ENCODE measurements around the gene GFPT2. TPM values are rescaled to one million over a fixed set of nuclear protein-coding genes. Genes with fewer than 3 reads are reported as not detected.

The GFPT2 gene
- total and polyA plus RNA-seq, 2 of the 4 experiments (the other 2 are of a cell fraction) = 20.3 to 20.8 TPM

DNA sequence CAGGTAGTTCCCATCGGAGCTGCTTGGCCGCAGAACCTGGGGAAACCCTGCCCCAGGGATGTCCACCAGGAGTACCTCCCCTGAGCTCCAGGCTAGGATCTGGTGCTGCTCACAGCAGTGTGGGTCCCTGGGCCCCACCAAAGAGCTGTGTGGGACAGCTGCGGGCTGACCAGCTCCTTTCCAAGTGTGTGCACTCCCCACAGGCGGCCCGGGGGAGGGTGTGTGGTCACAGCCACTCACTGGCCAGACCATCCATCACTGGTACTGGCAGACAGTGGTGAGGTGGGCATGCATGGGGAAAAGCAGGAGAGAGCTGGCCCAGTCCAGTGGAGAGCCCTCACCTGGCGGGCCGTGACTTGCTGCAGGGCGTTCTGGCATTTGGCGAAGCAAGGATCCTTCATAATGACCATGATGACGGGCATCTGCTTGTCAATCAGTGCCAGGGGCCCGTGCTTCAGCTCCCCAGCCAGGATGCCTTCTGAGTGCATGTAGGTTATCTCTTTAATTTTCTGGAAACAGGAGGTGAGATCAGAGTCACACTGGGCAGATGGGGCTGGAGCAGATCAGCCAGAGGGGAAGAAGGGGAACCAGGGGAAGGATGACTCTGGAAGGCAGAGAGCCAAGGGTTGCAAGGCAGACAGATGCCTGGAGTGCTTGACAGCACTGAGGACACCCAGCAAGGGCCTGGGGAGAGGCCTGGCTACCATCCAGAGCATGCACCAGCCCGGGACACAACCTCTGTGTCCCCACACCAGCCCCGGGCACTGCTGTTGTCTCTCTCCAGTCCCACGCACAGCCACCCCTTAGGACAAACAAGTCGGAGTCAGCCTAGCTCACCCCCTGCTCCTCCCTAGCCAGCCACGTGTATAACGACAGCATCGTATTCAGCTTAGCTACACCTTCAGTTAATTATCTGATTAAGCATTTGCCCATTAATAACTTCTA is 48.4 kb downstream of the GFPT2 start (continued):
- no peak for TF ChIP-seq RCOR1 (IDR thresholded peaks at IDR 0.05; ENCODE audit: insufficient replicate concordance, low read length)

DNA sequence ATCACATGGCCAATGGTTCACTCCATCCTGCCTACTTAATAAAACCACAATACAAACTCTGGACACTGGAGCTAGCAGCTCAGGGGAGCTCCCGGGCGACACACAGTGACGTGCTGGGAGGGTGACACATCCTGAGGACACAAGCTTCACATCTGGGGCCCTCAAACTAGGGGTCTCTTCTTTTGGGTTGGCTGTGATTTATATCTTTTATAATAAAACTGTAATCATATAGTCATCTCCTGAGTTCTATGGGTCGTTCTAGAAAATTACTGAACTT is 49.2 kb downstream of the GFPT2 start:
- H3K4me2 ChIP-seq (ENCODE audit: low read depth, low read length) = no peak overlapping the region
- H3K9me1 ChIP-seq (ENCODE audit: insufficient read depth, low read length) = peaks cover 9% of the 10 kb centered on the region; the same call in 1 of the 2 replicates
- ChIA-PET CTCF (interaction anchor here (1.4 kb wide), 1 partner anchor 11 kb away, joined by 3 read pairs; no protein-coding TSS in a partner anchor), POLR2A (ENCODE audit: unreplicated experiment) (no interaction called here)
- H4K5ac ChIP-seq (ENCODE audit: low read depth, low read length) = no peak overlapping the region
- no peaks in the 10 kb centered on the region for H3K9me3 ChIP-seq (ENCODE audit: control insufficient read depth, insufficient read depth, low read length)
- DNase-seq (no peak), ATAC-seq (ENCODE audit: low read depth) (no peak)
- BruUV-seq (replicated peaks) = no TSS peak
- no peaks in the 10 kb centered on the region for H3K27me3 ChIP-seq (ENCODE audit: control insufficient read depth, insufficient read depth, low read length)
- H2BK5ac ChIP-seq (ENCODE audit: low read depth, low read length, poor library complexity, severe bottlenecking) = no peak overlapping the region
- no peak overlapping the region for H3K4ac ChIP-seq (ENCODE audit: low read depth, low read length)
- dilution Hi-C loops (cut with HindIII; ENCODE audit: low sequenced_read_pairs, unreplicated experiment) = no loop called here
- in situ Hi-C loops (cut with MboI; ENCODE audit: low sequenced_read_pairs) = no loop called here
- no peaks in the 10 kb centered on the region for H3K4me1 ChIP-seq (ENCODE audit: control insufficient read depth, insufficient read depth, low read length)
- no peak overlapping the region for H2BK15ac ChIP-seq (ENCODE audit: low read depth, low read length)
- H2AFZ ChIP-seq (replicated peaks; ENCODE audit: low read length, poor library complexity) = no peak overlapping the region
- no peaks in the 10 kb centered on the region for H3K79me1 ChIP-seq (ENCODE audit: low read depth in 1 of 2, low read length in 2 of 2)
- no peak overlapping the region for H3K14ac ChIP-seq (replicated peaks; ENCODE audit: low read depth, low read length)
- no peak overlapping the region for H3K56ac ChIP-seq (ENCODE audit: extremely low read depth, insufficient read depth, low read length)
- H2AK9ac ChIP-seq (replicated peaks; ENCODE audit: low read depth, low read length, poor library complexity) = no peak overlapping the region
- H2BK120ac ChIP-seq (ENCODE audit: low read depth, low read length) = no peak overlapping the region
- TF ChIP-seq CEBPB (IDR thresholded peaks at IDR 0.05; ENCODE audit: low read depth, low read length) (no peak), POLR2A (IDR thresholded peaks at IDR 0.05; ENCODE audit: low read depth, low read length) (no peak), MXI1 (IDR thresholded peaks at IDR 0.05; ENCODE audit: borderline replicate concordance, low read depth, low read length) (no peak), SMC3 (IDR thresholded peaks at IDR 0.05; ENCODE audit: low read depth, low read length) (no peak), MAZ (IDR thresholded peaks at IDR 0.05; ENCODE audit: borderline replicate concordance, low read depth, low read length) (no peak), RCOR1 (IDR thresholded peaks at IDR 0.05; ENCODE audit: insufficient replicate concordance, low read length) (no peak)
- TF ChIP-seq, protein P1, sequence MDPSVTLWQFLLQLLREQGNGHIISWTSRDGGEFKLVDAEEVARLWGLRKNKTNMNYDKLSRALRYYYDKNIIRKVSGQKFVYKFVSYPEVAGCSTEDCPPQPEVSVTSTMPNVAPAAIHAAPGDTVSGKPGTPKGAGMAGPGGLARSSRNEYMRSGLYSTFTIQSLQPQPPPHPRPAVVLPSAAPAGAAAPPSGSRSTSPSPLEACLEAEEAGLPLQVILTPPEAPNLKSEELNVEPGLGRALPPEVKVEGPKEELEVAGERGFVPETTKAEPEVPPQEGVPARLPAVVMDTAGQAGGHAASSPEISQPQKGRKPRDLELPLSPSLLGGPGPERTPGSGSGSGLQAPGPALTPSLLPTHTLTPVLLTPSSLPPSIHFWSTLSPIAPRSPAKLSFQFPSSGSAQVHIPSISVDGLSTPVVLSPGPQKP (IDR thresholded peaks at IDR 0.05; ENCODE audit: borderline replicate concordance, low read depth, low read length) = no peak
- no peaks in the 10 kb centered on the region for H4K20me1 ChIP-seq (ENCODE audit: insufficient read depth, low read length)
- H3K36me3 ChIP-seq (ENCODE audit: control insufficient read depth, insufficient read depth, low read length) = peaks cover 18% of the 10 kb centered on the region
- no peak overlapping the region for H3K18ac ChIP-seq (ENCODE audit: low read depth, low read length)
- H3K23ac ChIP-seq (ENCODE audit: low read depth, low read length) = no peak overlapping the region
- H2BK20ac ChIP-seq (ENCODE audit: low read depth, low read length) = no peak overlapping the region
- no peak overlapping the region for H3K27ac ChIP-seq (ENCODE audit: insufficient read depth, low read length)
- WGBS, 2 experiments (ENCODE audit: extremely low coverage in 2 of 2, insufficient read length in 1 of 2) = no CpG with 5 or more reads among the region's 4 CpGs
- H2AK5ac ChIP-seq (ENCODE audit: low read depth, low read length) = no peak overlapping the region
- intact Hi-C loops (cut with micrococcal nuclease) = no loop called here
- H3K9ac ChIP-seq (ENCODE audit: low read depth, low read length) = no peak overlapping the region
- no peak overlapping the region for H4K91ac ChIP-seq (ENCODE audit: insufficient read depth, low read depth, low read length)
- no peak overlapping the region for H4K8ac ChIP-seq (ENCODE audit: low read depth in 2 of 2, low read length in 2 of 2)
- no peak overlapping the region for H3K4me3 ChIP-seq (ENCODE audit: insufficient read depth, low read depth, low read length)

Data from IMR-90 (cell line).